ENCODE data around the gene TMEM115.
"Not testable (repeated sequence)": the region's sequence is repeated elsewhere in the genome, so short reads cannot be mapped to it uniquely, and the experiment has no call there.

Gene TMEM115

DNA sequence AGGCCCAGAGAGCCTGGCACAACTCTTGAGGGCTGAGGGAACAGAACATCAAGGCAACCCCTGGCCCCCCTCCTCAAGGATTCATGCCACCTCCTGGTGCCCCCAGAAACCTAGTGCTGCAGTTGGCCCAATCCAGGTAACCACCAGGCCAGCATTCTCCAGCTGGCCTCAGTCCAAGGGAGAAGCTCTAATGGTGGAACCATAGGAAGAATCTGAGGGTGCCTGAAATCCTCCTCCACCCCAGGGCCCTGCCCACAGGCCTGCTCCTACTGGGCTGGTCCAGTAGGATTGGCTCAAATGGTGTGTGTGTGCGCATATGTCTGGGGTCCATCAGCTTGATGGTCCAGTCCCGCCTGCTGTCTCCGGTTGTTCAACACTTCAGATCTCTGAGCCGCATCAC is 44.5 kb downstream of the TMEM115 start:
- no peaks in the 10 kb centered on the region for H3K9me3 Mint-ChIP-seq
- no peaks in the 10 kb centered on the region for H3K27me3 Mint-ChIP-seq
- peaks cover 30% of the 10 kb centered on the region for H3K36me3 Mint-ChIP-seq (ENCODE audit: low read depth)
- H3K4me3 Mint-ChIP-seq = no peak overlapping the region
- H3K27ac Mint-ChIP-seq = no peak overlapping the region
- H3K4me1 Mint-ChIP-seq (ENCODE audit: low read depth) = peaks cover 33% of the 10 kb centered on the region
- no peak for DNase-seq

GRCh38 chr3:50314342-50314741 is 45.0 kb downstream of the TMEM115 start:
- H3K36me3 Mint-ChIP-seq (ENCODE audit: low read depth) = peaks cover 30% of the 10 kb centered on the region
- DNase-seq = no peak
- H3K27ac Mint-ChIP-seq = no peak overlapping the region
- no peak overlapping the region for H3K4me3 Mint-ChIP-seq
- H3K4me1 Mint-ChIP-seq (ENCODE audit: low read depth) = peaks cover 28% of the 10 kb centered on the region
- no peaks in the 10 kb centered on the region for H3K9me3 Mint-ChIP-seq
- H3K27me3 Mint-ChIP-seq = no peaks in the 10 kb centered on the region

GRCh38 chr3:50312041-50312440 is 47.3 kb downstream of the TMEM115 start:
- H3K36me3 Mint-ChIP-seq (ENCODE audit: low read depth) = peaks cover 18% of the 10 kb centered on the region
- H3K4me1 Mint-ChIP-seq (ENCODE audit: low read depth) = peaks cover 13% of the 10 kb centered on the region
- H3K4me3 Mint-ChIP-seq, DNase-seq, H3K9me3 Mint-ChIP-seq, H3K27ac Mint-ChIP-seq, H3K27me3 Mint-ChIP-seq: not testable (repeated sequence)

Measured in activated T-cell treated with anti-CD3 and anti-CD28 coated beads, Interleukin-2, amount 50 U/mL, for 24 hours (primary cell).